ACHN (cell line): ENCODE results near the gene OSCAR.
"Not testable (repeated sequence)": the region's sequence is repeated elsewhere in the genome, so short reads cannot be mapped to it uniquely, and the experiment has no call there.

Experiments used
- DNase-seq: peaks from one replicate; pipeline ENCODE4 v3.0.0-alpha.2; 2015
- in situ Hi-C: cut with HindIII; loops from 2 replicates; pipeline ENCODE4 v1.10.0; 2017; ENCODE audit warnings: low sequenced_read_pairs, low pct_ligation_motif_present, low pct_unique_long_range_greater_than_20kb

Gene OSCAR

GRCh38 chr19:54128441-54128725 is 27.8 kb upstream of the OSCAR start:
- no peak for DNase-seq
- in situ Hi-C loops: no loop called here

- in situ Hi-C loops: no loop called here
These were observed 27.3 kb upstream of the OSCAR start for GRCh38 chr19:54127688-54128440.

GRCh38 chr19:54125713-54126112 is 25.1 kb upstream of the OSCAR start:
- in situ Hi-C loops: no loop called here
- DNase-seq: no peak

More at GRCh38 chr19:54127688-54128440, 27.3 kb upstream of the OSCAR start:
- no peak for DNase-seq

GRCh38 chr19:54124393-54124792 is 23.8 kb upstream of the OSCAR start:
- DNase-seq: no peak
- in situ Hi-C loops: no loop called here

- in situ Hi-C loops: no loop called here
- no peak for DNase-seq
These were observed 23.1 kb upstream of the OSCAR start for GRCh38 chr19:54123682-54124081.

GRCh38 chr19:54121259-54121658 is 20.7 kb upstream of the OSCAR start:
- no peak for DNase-seq
- in situ Hi-C loops: no loop called here

- peak; percentile 96 for DNase-seq
- in situ Hi-C loops: no loop called here
These were observed 14.8 kb upstream of the OSCAR start, which contains the start of the genes PRPF31 and TFPT for GRCh38 chr19:54115109-54116063. Gene PRPF31, plus strand, starts transcription at chr19:54115754. Its CDS starts 2,525 bp downstream, at chr19:54118279. Gene TFPT, minus strand, starts transcription at chr19:54115657. Its CDS starts 388 bp downstream, at chr19:54115269.

- peak; percentile 14 for DNase-seq
These were observed 13.9 kb upstream of the OSCAR start for GRCh38 chr19:54114340-54115108.

GRCh38 chr19:54109651-54110050 is 9.0 kb upstream of the OSCAR start:
- in situ Hi-C loops: no loop called here
- DNase-seq: no peak

More at GRCh38 chr19:54114340-54115108, 13.9 kb upstream of the OSCAR start:
- in situ Hi-C loops: no loop called here

- DNase-seq: no peak
- in situ Hi-C loops: no loop called here
These were observed 7.9 kb upstream of the OSCAR start for GRCh38 chr19:54108496-54108895.

GRCh38 chr19:54107876-54108490 is 7.4 kb upstream of the OSCAR start:
- no peak for DNase-seq
- in situ Hi-C loops: no loop called here

- DNase-seq: no peak
- in situ Hi-C loops: no loop called here
These were observed 6.1 kb upstream of the OSCAR start for GRCh38 chr19:54106716-54107115.

GRCh38 chr19:54105796-54106195 is 5.2 kb upstream of the OSCAR start:
- in situ Hi-C loops: no loop called here
- no peak for DNase-seq

GRCh38 chr19:54104998-54105715 is 4.6 kb upstream of the OSCAR start:
- DNase-seq: no peak
- in situ Hi-C loops: no loop called here

- in situ Hi-C loops: no loop called here
- DNase-seq: peak; percentile 97
These were observed 2.0 kb upstream of the OSCAR start, which contains the start of gene NDUFA3 for GRCh38 chr19:54102421-54103169. Gene NDUFA3, plus strand, starts transcription at chr19:54102855. Its CDS starts 24 bp downstream, at chr19:54102879.

GRCh38 chr19:54099903-54100255 is 724 bp downstream of the OSCAR start:
- in situ Hi-C loops, DNase-seq: not testable (repeated sequence)
